B cell (primary cell): ENCODE data around the gene ADAD1. TPM values are rescaled to one million over a fixed set of nuclear protein-coding genes. Genes with fewer than 3 reads are reported as not detected.

Experiments used
- ATAC-seq: fragments of 200-7000 bp; cut with Tn5 transposase; one replicate; pipeline ENCODE4 v1.10.0; 2021; ENCODE audit warnings: low read depth, mild to moderate bottlenecking, moderate number of reproducible peaks, moderate library complexity
- CTCF ChIA-PET: fragments of 350-600 bp; sonication (Branson Sonifier 250); formaldehyde crosslinking; loops from one replicate; lab custom pipeline; 2021; ENCODE audit warnings: antibody characterized with exemption, inconsistent platforms; lab: Charles Lee
- POLR2A ChIA-PET: fragments of 350-600 bp; sonication (Branson Sonifier 250); formaldehyde crosslinking; loops from one replicate; lab custom pipeline; 2021; ENCODE audit warnings: antibody characterized with exemption; lab: Charles Lee
- DNase-seq: peaks from one replicate; pipeline ENCODE4 v3.0.0; 2013
- H2AFZ ChIP-seq: 2 replicates; pipeline ENCODE4 v1.6.1; 2012; ENCODE audit warnings: mild to moderate bottlenecking, low read depth, low read length; ENCODE audit not compliant: insufficient read depth, poor library complexity, severe bottlenecking
- H3K27ac ChIP-seq, 2 donors: 1 replicate in 1 of 2; 2 replicates in 1 of 2; pipeline ENCODE4 v1.5.1; 2012 to 2013; ENCODE audit warnings: low read length in 2 of 2, mild to moderate bottlenecking in 2 of 2, moderate library complexity in 1 of 2
- H3K27me3 ChIP-seq, 4 experiments: fragments of 200-600 bp in 1 of 4; sonication (generic) in 1 of 4; replicated peaks in 1 of 4; 1 replicate in 2 of 4; 2 replicates in 2 of 4; pipeline versions ENCODE4 v1.6.1 to v1.7.0; 2013 to 2016; ENCODE audit warnings: low read length in 3 of 4, mild to moderate bottlenecking in 2 of 4, mixed read lengths in 1 of 4, moderate library complexity in 1 of 4; ENCODE audit not compliant: insufficient read depth in 4 of 4, control insufficient read depth in 3 of 4; ENCODE audit errors: control extremely low read depth in 1 of 4
- H3K36me3 ChIP-seq, 2 experiments: replicated peaks in 1 of 2; 1 replicate in 1 of 2; 2 replicates in 1 of 2; pipeline versions ENCODE4 v1.6.1 to v1.7.1; 2013; ENCODE audit warnings: low read length in 1 of 2; ENCODE audit not compliant: insufficient read depth in 2 of 2, control insufficient read depth in 1 of 2; ENCODE audit errors: control extremely low read depth in 1 of 2, extremely low read depth in 1 of 2
- H3K4me1 ChIP-seq, 2 donors: fragments of 200-600 bp in 1 of 2; sonication (generic) in 1 of 2; 1 replicate in 1 of 2; 2 replicates in 1 of 2; pipeline versions ENCODE4 v1.5.1 to v1.6.1; 2013 to 2017; ENCODE audit warnings: low read length in 2 of 2; ENCODE audit not compliant: control insufficient read depth in 2 of 2, insufficient read depth in 2 of 2
- H3K4me2 ChIP-seq: replicated peaks from 2 replicates; pipeline ENCODE3; 2012; ENCODE audit warnings: mild to moderate bottlenecking, low read depth, low read length; ENCODE audit not compliant: poor library complexity, severe bottlenecking
- H3K4me3 ChIP-seq, 5 experiments: fragments of 200-600 bp in 1 of 5; sonication (generic) in 1 of 5; 1 replicate in 3 of 5; 2 replicates in 2 of 5; pipeline versions ENCODE4 v1.5.1 to v1.7.0; 2011 to 2016; ENCODE audit warnings: low read length in 4 of 5, mild to moderate bottlenecking in 4 of 5, low read depth in 2 of 5, control low read depth in 1 of 5, moderate library complexity in 1 of 5; ENCODE audit not compliant: insufficient read depth in 1 of 5; ENCODE audit errors: control extremely low read depth in 1 of 5, extremely low read depth in 1 of 5
- H3K79me2 ChIP-seq: fragments of 200-600 bp; sonication (generic); one replicate; pipeline ENCODE4 v1.6.0; 2016; ENCODE audit warnings: low read length; ENCODE audit not compliant: control insufficient read depth, insufficient read depth
- H3K9ac ChIP-seq: fragments of 200-600 bp; sonication (generic); 2 replicates; pipeline ENCODE4 v1.6.1; 2017; ENCODE audit warnings: mild to moderate bottlenecking, low read length, moderate library complexity
- H3K9me3 ChIP-seq, 3 donors: one replicate each; pipeline versions ENCODE4 v1.6.1 to v1.7.1; 2013; ENCODE audit warnings: low read length in 2 of 3; ENCODE audit not compliant: control insufficient read depth in 2 of 3, insufficient read depth in 1 of 3; ENCODE audit errors: control extremely low read depth in 1 of 3
- H4K20me1 ChIP-seq: 2 replicates; pipeline ENCODE4 v1.6.0; 2012; ENCODE audit warnings: mild to moderate bottlenecking, low read length; ENCODE audit not compliant: insufficient read depth, control insufficient read depth, poor library complexity, severe bottlenecking
- H3K27ac Mint-ChIP-seq: one replicate; pipeline ENCODE4 v1.8.0; 2021; ENCODE audit warnings: mixed read lengths
- H3K27me3 Mint-ChIP-seq: one replicate; pipeline ENCODE4 v1.8.0; 2021; ENCODE audit warnings: mixed read lengths
- H3K4me1 Mint-ChIP-seq: one replicate; pipeline ENCODE4 v1.8.0; 2021; ENCODE audit warnings: mixed read lengths
- H3K4me3 Mint-ChIP-seq: one replicate; pipeline ENCODE4 v1.8.0; 2021; ENCODE audit warnings: mixed read lengths
- H3K9me3 Mint-ChIP-seq: one replicate; pipeline ENCODE4 v1.8.0; 2022; ENCODE audit warnings: mixed read lengths; ENCODE audit not compliant: insufficient read depth
- EZH2 ChIP-seq: IDR thresholded peaks from 2 replicates; pipeline ENCODE4 v1.6.1; 2012; ENCODE audit warnings: borderline replicate concordance, low read depth, mild to moderate bottlenecking, moderate library complexity, low read length; ENCODE audit not compliant: insufficient read depth, poor library complexity, severe bottlenecking
- WGBS: methylation state at CpG from one replicate; pipeline ENCODE4 v1.1.5; 2013; ENCODE audit warnings: missing lambda C conversion rate; ENCODE audit not compliant: insufficient coverage; 5-methylcytosine and 5-hydroxymethylcytosine counted together
- intact Hi-C: fragments of 100-400 bp; cut with micrococcal nuclease; formaldehyde crosslinking; loops from one replicate; pipeline ENCODE4 v1.10.0; 2022
- polyA plus RNA-seq: library from polyadenylated mRNA; depleted of rRNA; stranded (reverse); fragments of >200 nt; gene quantifications from 2 replicates; pipeline ENCODE4 v1.2.3, GENCODE V29; 2012
- total RNA-seq, 2 donors: library from RNA; stranded (reverse); fragments of 120-200 nt in 1 of 2; gene quantifications; 1 replicate in 1 of 2; 2 replicates in 1 of 2; pipeline versions ENCODE4 v1.2.3 to v1.2.4, GENCODE V29; 2013 to 2022
- TF ChIP-seq, protein P1 (sequence below): fragments of 200-600 bp; IDR thresholded peaks from one replicate; pipeline ENCODE4 v1.8.0; 2022; ENCODE audit warnings: antibody characterized with exemption, mild to moderate bottlenecking

The ADAD1 gene
- total and polyA plus RNA-seq, 2 donors (not counting 1 experiment from before 2014, with no cell fraction given): not detected

DNA sequence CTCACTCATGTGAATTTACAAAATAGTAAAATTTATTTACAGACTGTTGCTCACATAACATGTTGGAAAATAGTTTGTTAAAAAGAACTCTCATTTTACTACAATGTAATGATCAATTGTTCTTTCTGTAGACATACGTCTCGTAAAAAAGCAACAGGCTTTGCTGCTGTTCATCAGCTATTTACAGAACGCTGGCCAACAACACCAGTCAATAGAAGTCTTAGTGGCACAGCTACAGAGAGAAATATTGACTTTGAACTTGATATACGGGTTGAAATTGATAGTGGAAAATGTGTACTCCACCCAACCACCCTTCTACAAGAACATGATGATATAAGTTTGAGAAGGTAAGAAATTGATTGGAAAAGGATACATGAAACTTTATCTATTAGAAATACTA lies 47.6 kb upstream of the ADAD1 start:
- TF ChIP-seq, protein P1, sequence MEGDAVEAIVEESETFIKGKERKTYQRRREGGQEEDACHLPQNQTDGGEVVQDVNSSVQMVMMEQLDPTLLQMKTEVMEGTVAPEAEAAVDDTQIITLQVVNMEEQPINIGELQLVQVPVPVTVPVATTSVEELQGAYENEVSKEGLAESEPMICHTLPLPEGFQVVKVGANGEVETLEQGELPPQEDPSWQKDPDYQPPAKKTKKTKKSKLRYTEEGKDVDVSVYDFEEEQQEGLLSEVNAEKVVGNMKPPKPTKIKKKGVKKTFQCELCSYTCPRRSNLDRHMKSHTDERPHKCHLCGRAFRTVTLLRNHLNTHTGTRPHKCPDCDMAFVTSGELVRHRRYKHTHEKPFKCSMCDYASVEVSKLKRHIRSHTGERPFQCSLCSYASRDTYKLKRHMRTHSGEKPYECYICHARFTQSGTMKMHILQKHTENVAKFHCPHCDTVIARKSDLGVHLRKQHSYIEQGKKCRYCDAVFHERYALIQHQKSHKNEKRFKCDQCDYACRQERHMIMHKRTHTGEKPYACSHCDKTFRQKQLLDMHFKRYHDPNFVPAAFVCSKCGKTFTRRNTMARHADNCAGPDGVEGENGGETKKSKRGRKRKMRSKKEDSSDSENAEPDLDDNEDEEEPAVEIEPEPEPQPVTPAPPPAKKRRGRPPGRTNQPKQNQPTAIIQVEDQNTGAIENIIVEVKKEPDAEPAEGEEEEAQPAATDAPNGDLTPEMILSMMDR: no peak
- TF ChIP-seq EZH2: no peak

DNA sequence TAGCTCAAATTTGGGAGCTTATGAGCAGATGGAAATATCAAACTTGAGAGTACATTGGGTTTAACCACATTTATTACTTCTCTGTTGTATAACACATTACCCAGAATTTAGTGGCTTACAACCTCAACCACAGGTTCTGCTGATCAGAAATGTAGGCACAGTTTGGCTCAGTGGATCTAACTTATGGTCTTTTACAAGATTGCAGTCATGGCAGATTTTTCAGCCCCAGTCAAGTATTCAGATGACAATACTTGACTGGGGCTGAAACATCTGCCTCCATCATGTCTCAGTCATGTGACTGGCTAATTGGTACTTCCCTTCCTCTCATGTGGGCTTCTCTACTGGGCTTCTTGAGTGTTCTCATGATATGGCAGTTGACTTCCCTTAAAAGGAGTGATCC lies 44.0 kb upstream of the ADAD1 start:
- no peak for TF ChIP-seq EZH2
- TF ChIP-seq, protein P1: no peak

More for the DNA sequence above, 47.6 kb upstream of the ADAD1 start:
- peaks cover 16 to 39% of the 10 kb centered on the region in 2 experiments for H3K36me3 ChIP-seq
- H3K4me2 ChIP-seq: no peak overlapping the region
- H3K4me1 ChIP-seq: no peaks in the 10 kb centered on the region
- no peak overlapping the region for H3K4me3 ChIP-seq
- H4K20me1 ChIP-seq: no peaks in the 10 kb centered on the region
- CTCF ChIA-PET: no interaction called here
- no peak overlapping the region for H2AFZ ChIP-seq
- intact Hi-C loops: no loop called here
- no peaks in the 10 kb centered on the region for H3K9me3 ChIP-seq
- POLR2A ChIA-PET: no interaction called here
- no peak overlapping the region for H3K27ac ChIP-seq
- Mint-ChIP-seq H3K9me3 (no peaks in the 10 kb centered on the region), H3K27ac (no peak overlapping the region), H3K4me3 (no peak overlapping the region), H3K4me1 (no peaks in the 10 kb centered on the region), H3K27me3 (no peaks in the 10 kb centered on the region)
- H3K79me2 ChIP-seq: no peaks in the 10 kb centered on the region
- DNase-seq (no peak), ATAC-seq (no peak)
- H3K9ac ChIP-seq: no peak overlapping the region
- WGBS: no CpG with 5 or more reads among the region's 4 CpGs
- no peaks in the 10 kb centered on the region for H3K27me3 ChIP-seq

More for the DNA sequence above, 44.0 kb upstream of the ADAD1 start:
- H3K9ac ChIP-seq: no peak overlapping the region
- intact Hi-C loops: no loop called here
- Mint-ChIP-seq H3K4me3 (no peak overlapping the region), H3K27me3 (no peaks in the 10 kb centered on the region), H3K4me1 (no peaks in the 10 kb centered on the region), H3K9me3 (no peaks in the 10 kb centered on the region), H3K27ac (no peak overlapping the region)
- ChIA-PET POLR2A (no interaction called here), CTCF (no interaction called here)
- no peak for DNase-seq
- H3K4me2 ChIP-seq: no peak overlapping the region
- H3K27me3 ChIP-seq: no peaks in the 10 kb centered on the region
- H3K9me3 ChIP-seq: no peaks in the 10 kb centered on the region
- no peak overlapping the region for H3K27ac ChIP-seq
- no peak for ATAC-seq
- no peak overlapping the region for H2AFZ ChIP-seq
- H3K4me1 ChIP-seq: no peaks in the 10 kb centered on the region
- H3K36me3 ChIP-seq: peaks cover 18 to 39% of the 10 kb centered on the region in 2 experiments
- H3K4me3 ChIP-seq: no peak overlapping the region
- H3K79me2 ChIP-seq: no peaks in the 10 kb centered on the region
- no peaks in the 10 kb centered on the region for H4K20me1 ChIP-seq
